ENCODE data around the gene PDZK1IP1.

PDZK1IP1 gene

GRCh38 chr1:47231301-47232186 lies 41.7 kb upstream of the PDZK1IP1 start:
- H3K27me3 ChIP-seq (ENCODE audit: insufficient read depth, insufficient read length), result peaks cover 92% of the 10 kb centered on the region
- peak overlapping the region; percentile 16 for H3K4me3 ChIP-seq (ENCODE audit: insufficient read length, low read depth)
- DNase-seq (ENCODE audit: low read depth, low spot score), result no peak
- peaks cover 20% of the 10 kb centered on the region for H3K4me1 ChIP-seq (ENCODE audit: insufficient read depth, insufficient read length)
- no peaks in the 10 kb centered on the region for H3K36me3 ChIP-seq (ENCODE audit: insufficient read depth, insufficient read length, low read length)
- TF ChIP-seq YY1 (IDR thresholded peaks at IDR 0.05; ENCODE audit: insufficient read depth, insufficient read length) (no peak), SUZ12 (IDR thresholded peaks at IDR 0.05; ENCODE audit: extremely low read depth, insufficient read depth, insufficient read length) (peak; percentile 58)
- peak overlapping the region; percentile 61 for H3K9ac ChIP-seq (ENCODE audit: insufficient read length, low read depth)
- no peaks in the 10 kb centered on the region for H3K9me3 ChIP-seq (ENCODE audit: insufficient read depth, low read length)

GRCh38 chr1:47230692-47231300 lies 41.0 kb upstream of the PDZK1IP1 start:
- Histone ChIP-seq H3K4me1 (ENCODE audit: insufficient read depth, insufficient read length) (peaks cover 20% of the 10 kb centered on the region), H3K27me3 (ENCODE audit: insufficient read depth, insufficient read length) (peaks cover 98% of the 10 kb centered on the region), H3K9ac (ENCODE audit: insufficient read length, low read depth) (no peak overlapping the region), H3K4me3 (ENCODE audit: insufficient read length, low read depth) (peak overlapping the region; percentile 18), H3K36me3 (ENCODE audit: insufficient read depth, insufficient read length, low read length) (no peaks in the 10 kb centered on the region), H3K9me3 (ENCODE audit: insufficient read depth, low read length) (no peaks in the 10 kb centered on the region)
- DNase-seq (ENCODE audit: low read depth, low spot score), result no peak
- TF ChIP-seq SUZ12 (IDR thresholded peaks at IDR 0.05; ENCODE audit: extremely low read depth, insufficient read depth, insufficient read length) (peak; percentile 94), YY1 (IDR thresholded peaks at IDR 0.05; ENCODE audit: insufficient read depth, insufficient read length) (no peak)

GRCh38 chr1:47229886-47230691 lies 40.3 kb upstream of the PDZK1IP1 start:
- TF ChIP-seq ZNF274 (IDR thresholded peaks at IDR 0.05; ENCODE audit: low read depth, low read length) (no peak), SUZ12 (IDR thresholded peaks at IDR 0.05; ENCODE audit: extremely low read depth, insufficient read depth, insufficient read length) (peak; percentile 37), YY1 (IDR thresholded peaks at IDR 0.05; ENCODE audit: insufficient read depth, insufficient read length) (no peak)
- peaks cover 99% of the 10 kb centered on the region for H3K27me3 ChIP-seq (ENCODE audit: insufficient read depth, insufficient read length)
- DNase-seq (ENCODE audit: low read depth, low spot score), result no peak

GRCh38 chr1:47229031-47229885 lies 39.4 kb upstream of the PDZK1IP1 start:
- DNase-seq (ENCODE audit: low read depth, low spot score), result no peak
- no peaks in the 10 kb centered on the region for H3K36me3 ChIP-seq (ENCODE audit: insufficient read depth, insufficient read length, low read length)
- H3K9me3 ChIP-seq (ENCODE audit: insufficient read depth, low read length), result no peaks in the 10 kb centered on the region
- TF ChIP-seq SUZ12 (IDR thresholded peaks at IDR 0.05; ENCODE audit: extremely low read depth, insufficient read depth, insufficient read length), result peak; percentile 86
- no peak for TF ChIP-seq YY1 (IDR thresholded peaks at IDR 0.05; ENCODE audit: insufficient read depth, insufficient read length)
- no peak for TF ChIP-seq ZNF274 (IDR thresholded peaks at IDR 0.05; ENCODE audit: low read depth, low read length)
- H3K9ac ChIP-seq (ENCODE audit: insufficient read length, low read depth), result peak overlapping the region; percentile 4
- H3K4me3 ChIP-seq (ENCODE audit: insufficient read length, low read depth), result peak overlapping the region; percentile 9
- H3K4me1 ChIP-seq (ENCODE audit: insufficient read depth, insufficient read length), result peaks cover 26% of the 10 kb centered on the region
- H3K27me3 ChIP-seq (ENCODE audit: insufficient read depth, insufficient read length), result peaks cover 100% of the 10 kb centered on the region

More at GRCh38 chr1:47229886-47230691, 40.3 kb upstream of the PDZK1IP1 start:
- H3K4me1 ChIP-seq (ENCODE audit: insufficient read depth, insufficient read length), result peaks cover 20% of the 10 kb centered on the region
- H3K9me3 ChIP-seq (ENCODE audit: insufficient read depth, low read length), result no peaks in the 10 kb centered on the region
- peak overlapping the region; percentile 18 for H3K4me3 ChIP-seq (ENCODE audit: insufficient read length, low read depth)
- H3K36me3 ChIP-seq (ENCODE audit: insufficient read depth, insufficient read length, low read length), result no peaks in the 10 kb centered on the region
- H3K9ac ChIP-seq (ENCODE audit: insufficient read length, low read depth), result no peak overlapping the region

- Histone ChIP-seq H3K36me3 (ENCODE audit: insufficient read depth, insufficient read length, low read length) (no peaks in the 10 kb centered on the region), H3K9me3 (ENCODE audit: insufficient read depth, low read length) (no peaks in the 10 kb centered on the region), H3K4me1 (ENCODE audit: insufficient read depth, insufficient read length) (peaks cover 26% of the 10 kb centered on the region), H3K4me3 (ENCODE audit: insufficient read length, low read depth) (no peak overlapping the region), H3K9ac (ENCODE audit: insufficient read length, low read depth) (peak overlapping the region; percentile 51), H3K27me3 (ENCODE audit: insufficient read depth, insufficient read length) (peaks cover 100% of the 10 kb centered on the region)
- DNase-seq (ENCODE audit: low read depth, low spot score), result no peak
- TF ChIP-seq ZNF274 (IDR thresholded peaks at IDR 0.05; ENCODE audit: low read depth, low read length) (no peak), SUZ12 (IDR thresholded peaks at IDR 0.05; ENCODE audit: extremely low read depth, insufficient read depth, insufficient read length) (no peak), YY1 (IDR thresholded peaks at IDR 0.05; ENCODE audit: insufficient read depth, insufficient read length) (no peak)
These were observed 38.8 kb upstream of the PDZK1IP1 start for GRCh38 chr1:47228644-47229030.

GRCh38 chr1:47227341-47228232 lies 37.8 kb upstream of the PDZK1IP1 start:
- H3K27me3 ChIP-seq (ENCODE audit: insufficient read depth, insufficient read length), result peaks cover 100% of the 10 kb centered on the region
- H3K4me1 ChIP-seq (ENCODE audit: insufficient read depth, insufficient read length), result peaks cover 26% of the 10 kb centered on the region
- TF ChIP-seq ZNF274 (IDR thresholded peaks at IDR 0.05; ENCODE audit: low read depth, low read length) (no peak), YY1 (IDR thresholded peaks at IDR 0.05; ENCODE audit: insufficient read depth, insufficient read length) (no peak), SUZ12 (IDR thresholded peaks at IDR 0.05; ENCODE audit: extremely low read depth, insufficient read depth, insufficient read length) (no peak)
- H3K9ac ChIP-seq (ENCODE audit: insufficient read length, low read depth), result no peak overlapping the region
- no peak overlapping the region for H3K4me3 ChIP-seq (ENCODE audit: insufficient read length, low read depth)
- no peaks in the 10 kb centered on the region for H3K9me3 ChIP-seq (ENCODE audit: insufficient read depth, low read length)
- no peak for DNase-seq (ENCODE audit: low read depth, low spot score)
- H3K36me3 ChIP-seq (ENCODE audit: insufficient read depth, insufficient read length, low read length), result no peaks in the 10 kb centered on the region

Measured in NT2/D1 (cell line).